Measurements from ENCODE around the gene TM9SF1. TPM values are rescaled to one million over a fixed set of nuclear protein-coding genes. Genes with fewer than 3 reads are reported as not detected.

The TM9SF1 gene
- total and polyA plus RNA-seq, 2 of the 13 experiments (the other 11 are each of a cell fraction or from before 2014, with no cell fraction given) = 83.2 to 110 TPM

GRCh38 chr14:24198814-24199524, 3.7 kb upstream of the TM9SF1 start (continued):
- no peak for TF ChIP-seq ZNF609 (CRISPR knock-in tag; IDR thresholded peaks at IDR 0.05; ENCODE audit: borderline replicate concordance)
- TF ChIP-seq PRPF4 (IDR thresholded peaks at IDR 0.05; ENCODE audit: low read depth, low read length, poor library complexity, severe bottlenecking) = no peak
- no peak for TF ChIP-seq LRRFIP1 (CRISPR knock-in tag; conservative IDR thresholded peaks at IDR 0.05)
- no peak for TF ChIP-seq HNF1A (IDR thresholded peaks at IDR 0.05; ENCODE audit: low read depth)
- TF ChIP-seq HNF1A (CRISPR knock-in tag; IDR thresholded peaks at IDR 0.05; ENCODE audit: borderline replicate concordance) = no peak
- no peak for TF ChIP-seq FIP1L1 (IDR thresholded peaks at IDR 0.05; ENCODE audit: borderline replicate concordance, insufficient read depth, low read depth, low read length)
- TF ChIP-seq ZFP36 (IDR thresholded peaks at IDR 0.05; ENCODE audit: borderline replicate concordance, low read depth, low read length, partially characterized antibody) = no peak
- no peak for TF ChIP-seq NCOR1 (IDR thresholded peaks at IDR 0.05; ENCODE audit: borderline replicate concordance, low read length)
- peak; percentile 42; the same call in 1 of the 2 replicates for TF ChIP-seq ZNF766 (CRISPR knock-in tag; IDR thresholded peaks at IDR 0.05; ENCODE audit: borderline replicate concordance)
- no peak for TF ChIP-seq ZNF878 (CRISPR knock-in tag; IDR thresholded peaks at IDR 0.05)
- TF ChIP-seq DRAP1 (CRISPR knock-in tag; IDR thresholded peaks at IDR 0.05) = 0 out of 2 replicates have a peak, but pooled peaks have one; percentile 31
- TF ChIP-seq RXRB (CRISPR knock-in tag; IDR thresholded peaks at IDR 0.05; ENCODE audit: borderline replicate concordance) = peak; percentile 22; the same call in 1 of the 2 replicates
- no peak for TF ChIP-seq ZBTB7B (CRISPR knock-in tag; IDR thresholded peaks at IDR 0.05)
- TF ChIP-seq MTF1 (CRISPR knock-in tag; IDR thresholded peaks at IDR 0.05) = no peak
- TF ChIP-seq ZBTB7A (CRISPR knock-in tag; IDR thresholded peaks at IDR 0.05) = no peak
- peak; percentile 5; the same call in 1 of the 2 replicates for TF ChIP-seq ZNF235 (CRISPR knock-in tag; IDR thresholded peaks at IDR 0.05; ENCODE audit: borderline replicate concordance)
- TF ChIP-seq SRF (IDR thresholded peaks at IDR 0.05; ENCODE audit: low read depth, low read length) = no peak
